GM18867 (cell line): ENCODE results near the gene CEP112.
"Not testable (repeated sequence)": the region's sequence is repeated elsewhere in the genome, so short reads cannot be mapped to it uniquely, and the experiment has no call there.

Experiments used
- ATAC-seq: cut with Tn5 transposase; IDR thresholded peaks from one replicate; pipeline ENCODE4 v1.9.1; 2021; ENCODE audit warnings: mild to moderate bottlenecking, moderate library complexity; ENCODE audit not compliant: unreplicated experiment

CEP112 gene

GRCh38 chr17:66087073-66087472 lies 104.9 kb downstream of the CEP112 start:
- no peak for ATAC-seq

GRCh38 chr17:66085221-66085620 lies 106.7 kb downstream of the CEP112 start:
- no peak for ATAC-seq

GRCh38 chr17:66080670-66081069 lies 111.3 kb downstream of the CEP112 start:
- not testable (repeated sequence) for ATAC-seq

- ATAC-seq: no peak
These were observed 115.3 kb downstream of the CEP112 start for GRCh38 chr17:66076546-66077190.

- ATAC-seq: no peak
These were observed 118.5 kb downstream of the CEP112 start for GRCh38 chr17:66073384-66073783.

GRCh38 chr17:66063686-66064085 lies 128.2 kb downstream of the CEP112 start:
- no peak for ATAC-seq

GRCh38 chr17:66056148-66056547 lies 135.8 kb downstream of the CEP112 start:
- no peak for ATAC-seq

GRCh38 chr17:66054242-66054641 lies 137.7 kb downstream of the CEP112 start:
- no peak for ATAC-seq

- no peak for ATAC-seq
These were observed 147.8 kb downstream of the CEP112 start for GRCh38 chr17:66044083-66044482.

GRCh38 chr17:66043419-66043818 lies 148.5 kb downstream of the CEP112 start:
- ATAC-seq: no peak

GRCh38 chr17:66040402-66040801 lies 151.5 kb downstream of the CEP112 start:
- no peak for ATAC-seq

- no peak for ATAC-seq
These were observed 153.8 kb downstream of the CEP112 start for GRCh38 chr17:66038125-66038524.

- ATAC-seq: no peak
These were observed 154.7 kb downstream of the CEP112 start for GRCh38 chr17:66037221-66037620.

- ATAC-seq: peak; percentile 66
These were observed 159.7 kb downstream of the CEP112 start for GRCh38 chr17:66032082-66032712.

GRCh38 chr17:66025551-66025950 lies 166.4 kb downstream of the CEP112 start:
- ATAC-seq: no peak

- ATAC-seq: no peak
These were observed 170.2 kb downstream of the CEP112 start for GRCh38 chr17:66021757-66022156.

GRCh38 chr17:66018786-66019185 lies 173.1 kb downstream of the CEP112 start:
- ATAC-seq: no peak

- no peak for ATAC-seq
These were observed 175.7 kb downstream of the CEP112 start for GRCh38 chr17:66016231-66016630.

GRCh38 chr17:66008680-66009079 lies 183.3 kb downstream of the CEP112 start:
- ATAC-seq: no peak

- no peak for ATAC-seq
These were observed 185.3 kb downstream of the CEP112 start for GRCh38 chr17:66006654-66007053.

- ATAC-seq: no peak
These were observed 189.1 kb downstream of the CEP112 start for GRCh38 chr17:66002812-66003211.

- ATAC-seq: no peak
These were observed 189.8 kb downstream of the CEP112 start for GRCh38 chr17:66002063-66002585.
